GM23248 (cell line): Measurements from ENCODE around the gene CDCA3. TPM values are rescaled to one million over a fixed set of nuclear protein-coding genes. Genes with fewer than 3 reads are reported as not detected.

Experiments
- DNase-seq: peaks from one replicate; pipeline ENCODE4 v3.0.0-alpha.2; 2015
- H2AFZ ChIP-seq: fragments of 200-600 bp; sonication (generic); 2 replicates; pipeline ENCODE4 v1.6.1; 2016; ENCODE audit warnings: antibody characterized with exemption
- H3F3A ChIP-seq: fragments of 200-600 bp; sonication (generic); 2 replicates; pipeline ENCODE4 v1.6.1; 2016; ENCODE audit warnings: mild to moderate bottlenecking, antibody characterized with exemption, mixed run types; ENCODE audit not compliant: insufficient read depth
- H3K27ac ChIP-seq: fragments of 200-600 bp; sonication (generic); 2 replicates; pipeline ENCODE4 v1.5.1; 2016; ENCODE audit warnings: mild to moderate bottlenecking
- H3K27me3 ChIP-seq: fragments of 200-600 bp; sonication (generic); replicated peaks from 2 replicates; pipeline ENCODE4 v1.6.1; 2016; ENCODE audit warnings: mild to moderate bottlenecking; ENCODE audit not compliant: insufficient read depth
- H3K36me3 ChIP-seq: fragments of 200-600 bp; sonication (generic); 2 replicates; pipeline ENCODE4 v1.6.1; 2016; ENCODE audit warnings: low read depth, mild to moderate bottlenecking
- H3K4me1 ChIP-seq: fragments of 200-600 bp; sonication (generic); 2 replicates; pipeline ENCODE4 v1.6.1; 2016; ENCODE audit warnings: mild to moderate bottlenecking; ENCODE audit not compliant: insufficient read depth
- H3K4me2 ChIP-seq: fragments of 200-600 bp; sonication (generic); one replicate; pipeline ENCODE4 v1.6.1; 2016; ENCODE audit warnings: mild to moderate bottlenecking; ENCODE audit not compliant: unreplicated experiment
- H3K4me3 ChIP-seq: fragments of 200-600 bp; sonication (generic); 2 replicates; pipeline ENCODE4 v1.5.1; 2016; ENCODE audit warnings: mild to moderate bottlenecking
- H3K79me2 ChIP-seq: fragments of 200-600 bp; sonication (generic); 2 replicates; pipeline ENCODE4 v1.6.1; 2016; ENCODE audit warnings: mild to moderate bottlenecking; ENCODE audit not compliant: insufficient read depth
- H3K9ac ChIP-seq: fragments of 200-600 bp; sonication (generic); 2 replicates; pipeline ENCODE4 v1.6.1; 2016; ENCODE audit warnings: mild to moderate bottlenecking
- H3K9me2 ChIP-seq: fragments of 200-600 bp; sonication (generic); 2 replicates; pipeline ENCODE4 v1.6.1; 2016; ENCODE audit warnings: mixed run types, mild to moderate bottlenecking, moderate library complexity; ENCODE audit not compliant: insufficient read depth
- H3K9me3 ChIP-seq: fragments of 200-600 bp; sonication (generic); one replicate; pipeline ENCODE4 v1.6.1; 2017; ENCODE audit warnings: low read depth
- H4K20me1 ChIP-seq: fragments of 200-600 bp; sonication (generic); 2 replicates; pipeline ENCODE4 v1.6.0; 2016; ENCODE audit not compliant: insufficient read depth
- EZH2 ChIP-seq: fragments of 200-600 bp; sonication (generic); IDR thresholded peaks from 2 replicates; pipeline ENCODE4 v1.6.1; 2018; ENCODE audit warnings: antibody characterized with exemption, mild to moderate bottlenecking; ENCODE audit not compliant: insufficient read depth, poor library complexity, severe bottlenecking
- EZH2phosphoT487 ChIP-seq: fragments of 200-600 bp; sonication (generic); IDR thresholded peaks from 2 replicates; pipeline ENCODE4 v1.6.1; 2018; ENCODE audit warnings: antibody characterized with exemption, moderate library complexity, mild to moderate bottlenecking, low read depth; ENCODE audit not compliant: insufficient read depth
- WGBS, 2 experiments: methylation state at CpG; one replicate each; pipeline ENCODE4 v1.1.6; 2015 to 2017; ENCODE audit warnings: low lambda C conversion rate in 2 of 2, low coverage in 1 of 2; ENCODE audit errors: missing lambda C conversion rate in 2 of 2; 5-methylcytosine and 5-hydroxymethylcytosine counted together
- in situ Hi-C: fragments of 300-500 bp; cut with MboI; formaldehyde crosslinking; loops from 2 replicates; pipeline ENCODE4 v1.15.0; 2020
- polyA plus RNA-seq: library from polyadenylated mRNA; unstranded; fragments of >200 nt; fragmentation: Nextera tagmentation; extraction: Ambion mirVana; gene quantifications from 2 replicates; pipeline ENCODE4 v1.2.1, GENCODE V29; 2016
- total RNA-seq: library from RNA; depleted of rRNA; stranded (reverse); fragments of >200 nt; shearing (Covaris generic); gene quantifications from 2 replicates; pipeline ENCODE4 v1.2.3, GENCODE V29; 2014

Gene CDCA3
- total and polyA plus RNA-seq, 2 experiments from 2014 or later = 23.9 to 30.2 TPM

- Histone ChIP-seq H3K27me3 (peaks cover 7% of the 10 kb centered on the region), H3F3A (no peaks in the 10 kb centered on the region; the same call in 1 of the 2 replicates), H3K9me3 (no peaks in the 10 kb centered on the region), H3K4me1 (peaks cover 23% of the 10 kb centered on the region), H3K4me3 (peak overlapping the region; percentile 64), H3K36me3 (no peaks in the 10 kb centered on the region), H3K9ac (peak overlapping the region; percentile 63), H3K27ac (no peak overlapping the region), H2AFZ (peak overlapping the region; percentile 77), H4K20me1 (no peaks in the 10 kb centered on the region), H3K4me2 (peak overlapping the region; percentile 78), H3K79me2 (peaks cover 25% of the 10 kb centered on the region), H3K9me2 (no peaks in the 10 kb centered on the region)
- TF ChIP-seq EZH2 = no peak
- no peak for TF ChIP-seq EZH2phosphoT487
- 2 to 3% methylated on average over 18 to 19 of the region's 19 CpGs for WGBS, 2 experiments
- DNase-seq = peak; percentile 85
- in situ Hi-C loops = no loop called here
These were observed 25.5 kb downstream of the CDCA3 start for GRCh38 chr12:6825398-6826124.

DNA sequence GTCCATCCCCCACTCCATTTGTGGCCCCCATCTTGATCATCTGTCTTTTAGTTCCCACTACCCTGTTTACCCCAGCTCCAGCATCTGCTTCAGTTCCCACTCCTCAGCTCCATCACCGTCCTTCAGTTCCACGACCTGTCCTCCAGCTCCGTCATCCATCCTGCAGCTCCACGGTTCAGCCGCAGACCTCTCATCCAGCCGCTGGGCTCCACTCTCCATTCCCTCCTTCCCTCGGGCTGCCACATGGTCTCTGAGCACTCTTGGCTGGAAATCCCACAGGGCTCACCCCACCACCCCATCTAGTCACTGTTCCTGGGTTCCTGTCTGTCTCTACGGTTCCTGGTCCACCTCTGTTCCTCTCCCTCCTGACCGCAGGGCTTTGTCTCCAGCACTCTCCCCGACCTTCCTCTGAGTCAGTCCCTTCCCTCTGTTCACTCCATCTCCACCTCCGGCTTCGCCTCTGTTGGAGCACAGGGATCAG lies 26.1 kb downstream of the CDCA3 start:
- H3K36me3 ChIP-seq = no peaks in the 10 kb centered on the region
- WGBS, 2 experiments = 15 to 16% methylated on average over 12 of the region's 12 CpGs
- H3K9me3 ChIP-seq = no peaks in the 10 kb centered on the region
- H3K4me3 ChIP-seq = peak overlapping the region; percentile 64
- peak overlapping the region; percentile 78 for H3K4me2 ChIP-seq
- H3K9ac ChIP-seq = peak overlapping the region; percentile 63
- peaks cover 7% of the 10 kb centered on the region for H3K27me3 ChIP-seq
- no peak overlapping the region for H3K27ac ChIP-seq
- H2AFZ ChIP-seq = peak overlapping the region; percentile 77
- TF ChIP-seq EZH2 (no peak), EZH2phosphoT487 (no peak)
- H3K9me2 ChIP-seq = no peaks in the 10 kb centered on the region
- peaks cover 20% of the 10 kb centered on the region for H3K4me1 ChIP-seq
- no peaks in the 10 kb centered on the region for H4K20me1 ChIP-seq
- in situ Hi-C loops = no loop called here
- H3K79me2 ChIP-seq = peaks cover 22% of the 10 kb centered on the region
- H3F3A ChIP-seq = no peaks in the 10 kb centered on the region; the same call in 1 of the 2 replicates
- DNase-seq = peak; percentile 75

DNA sequence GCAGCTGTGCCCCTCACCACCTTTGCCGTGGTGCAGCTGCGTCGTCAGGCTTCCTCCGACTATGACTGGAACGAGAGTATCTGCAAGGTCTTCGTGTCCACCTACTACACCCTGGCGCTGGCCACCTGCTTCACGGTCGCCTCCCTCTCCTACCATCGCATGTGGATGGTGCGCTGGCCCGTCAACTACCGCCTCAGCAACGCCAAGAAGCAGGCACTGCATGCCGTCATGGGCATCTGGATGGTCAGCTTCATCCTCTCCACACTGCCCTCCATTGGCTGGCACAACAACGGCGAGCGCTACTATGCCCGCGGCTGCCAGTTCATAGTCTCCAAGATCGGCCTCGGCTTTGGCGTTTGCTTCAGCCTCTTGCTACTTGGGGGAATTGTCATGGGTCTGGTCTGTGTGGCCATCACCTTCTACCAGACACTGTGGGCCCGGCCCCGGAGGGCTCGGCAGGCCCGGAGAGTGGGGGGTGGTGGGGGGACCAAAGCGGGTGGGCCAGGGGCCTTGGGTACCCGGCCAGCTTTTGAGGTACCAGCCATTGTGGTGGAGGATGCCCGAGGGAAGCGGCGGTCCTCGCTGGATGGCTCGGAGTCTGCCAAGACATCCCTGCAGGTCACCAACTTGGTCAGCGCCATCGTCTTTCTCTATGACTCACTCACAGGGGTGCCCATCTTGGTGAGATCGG lies 26.9 kb downstream of the CDCA3 start:
- Histone ChIP-seq H3K4me2 (no peak overlapping the region), H3F3A (no peaks in the 10 kb centered on the region; the same call in 1 of the 2 replicates), H3K4me1 (peaks cover 15% of the 10 kb centered on the region), H4K20me1 (no peaks in the 10 kb centered on the region), H3K27ac (no peak overlapping the region), H3K4me3 (no peak overlapping the region), H3K9me3 (no peaks in the 10 kb centered on the region), H3K36me3 (no peaks in the 10 kb centered on the region), H3K79me2 (peaks cover 16% of the 10 kb centered on the region), H3K9me2 (no peaks in the 10 kb centered on the region), H2AFZ (no peak overlapping the region), H3K9ac (no peak overlapping the region), H3K27me3 (peaks cover 7% of the 10 kb centered on the region)
- TF ChIP-seq EZH2phosphoT487 (no peak), EZH2 (no peak)
- DNase-seq = no peak
- in situ Hi-C loops = no loop called here
- 53 to 66% methylated on average over 31 to 32 of the region's 37 CpGs for WGBS, 2 experiments

GRCh38 chr12:6823182-6824084 lies 27.7 kb downstream of the CDCA3 start:
- H3K27me3 ChIP-seq = peaks cover 7% of the 10 kb centered on the region

More at GRCh38 chr12:6823182-6824084, 27.7 kb downstream of the CDCA3 start:
- Histone ChIP-seq H3K9me2 (no peaks in the 10 kb centered on the region), H3K4me3 (no peak overlapping the region), H3K9me3 (no peaks in the 10 kb centered on the region), H3K36me3 (no peaks in the 10 kb centered on the region), H3K4me1 (peaks cover 15% of the 10 kb centered on the region), H3F3A (no peaks in the 10 kb centered on the region; the same call in 1 of the 2 replicates), H2AFZ (no peak overlapping the region), H4K20me1 (no peaks in the 10 kb centered on the region), H3K9ac (no peak overlapping the region), H3K79me2 (peaks cover 16% of the 10 kb centered on the region), H3K27ac (no peak overlapping the region), H3K4me2 (no peak overlapping the region)
- TF ChIP-seq EZH2 (no peak), EZH2phosphoT487 (no peak)
- no peak for DNase-seq
- in situ Hi-C loops = no loop called here
- WGBS, 2 experiments = 45 to 53% methylated on average over 8 to 11 of the region's 12 CpGs
